Activated naive CD4-positive, alpha-beta T cell treated with anti-CD3 and anti-CD28 coated beads, Interleukin-2, amount 10 ng/mL, durations not matched to agents 7 days and 5 days (primary cell): Measurements from ENCODE around the gene MUC22.
A peak's percentile ranks its signal among the peaks of the same experiment; 100 is the strongest.
"Not testable (repeated sequence)": the region's sequence is repeated elsewhere in the genome, so short reads cannot be mapped to it uniquely, and the experiment has no call there.

Experiments used
- CTCF ChIA-PET: fragments of 350-600 bp; sonication (Branson Sonifier 250); formaldehyde crosslinking; loops from one replicate; lab custom pipeline; 2021; ENCODE audit warnings: antibody characterized with exemption; lab: Charles Lee
- DNase-seq: peaks from one replicate; pipeline ENCODE4 v3.0.0-alpha.2; 2020
- H3K27ac Mint-ChIP-seq: one replicate; pipeline ENCODE4 v1.8.0; 2021; ENCODE audit warnings: mild to moderate bottlenecking, moderate library complexity, mixed read lengths
- H3K27me3 Mint-ChIP-seq: one replicate; pipeline ENCODE4 v1.8.0; 2021; ENCODE audit warnings: mild to moderate bottlenecking, mixed read lengths
- H3K36me3 Mint-ChIP-seq: one replicate; pipeline ENCODE4 v1.8.0; 2021; ENCODE audit warnings: mixed read lengths
- H3K4me1 Mint-ChIP-seq: one replicate; pipeline ENCODE4 v1.8.0; 2021; ENCODE audit warnings: mixed read lengths
- H3K4me3 Mint-ChIP-seq: one replicate; pipeline ENCODE4 v1.8.0; 2021; ENCODE audit warnings: mild to moderate bottlenecking, moderate library complexity, mixed read lengths
- H3K9me3 Mint-ChIP-seq: one replicate; pipeline ENCODE4 v1.8.0; 2021; ENCODE audit warnings: mixed read lengths

Gene MUC22

DNA sequence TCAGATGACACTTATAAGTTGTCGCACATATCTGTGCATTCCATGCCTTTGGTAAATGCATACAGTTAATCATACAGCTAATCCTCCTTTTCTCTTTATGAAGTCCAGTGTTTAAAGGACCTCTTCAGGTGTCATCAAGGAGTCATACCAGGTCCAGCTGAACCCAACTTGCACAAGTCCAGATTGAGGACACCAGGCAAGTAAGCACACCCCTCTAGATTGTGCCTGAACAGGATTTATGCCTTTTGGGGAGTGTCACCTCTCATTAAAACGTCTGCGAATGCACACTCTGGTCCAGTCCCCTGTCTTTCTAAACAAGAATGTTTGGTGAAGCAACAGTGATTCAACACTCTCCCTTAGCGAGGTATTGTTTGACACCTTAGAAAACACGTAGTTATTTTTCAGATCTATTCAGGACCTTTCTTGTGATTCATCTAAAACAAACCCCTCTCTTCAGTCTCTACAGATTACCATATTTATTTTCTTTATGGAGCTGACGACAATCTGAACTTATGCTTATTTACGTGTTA is 53.7 kb downstream of the MUC22 start:
- CTCF ChIA-PET, result no interaction called here
- no peaks in the 10 kb centered on the region for H3K9me3 Mint-ChIP-seq
- H3K4me1 Mint-ChIP-seq, result no peaks in the 10 kb centered on the region
- no peaks in the 10 kb centered on the region for H3K36me3 Mint-ChIP-seq
- no peak overlapping the region for H3K4me3 Mint-ChIP-seq
- H3K27ac Mint-ChIP-seq, result no peak overlapping the region
- H3K27me3 Mint-ChIP-seq, result peaks cover 23% of the 10 kb centered on the region
- no peak for DNase-seq

DNA sequence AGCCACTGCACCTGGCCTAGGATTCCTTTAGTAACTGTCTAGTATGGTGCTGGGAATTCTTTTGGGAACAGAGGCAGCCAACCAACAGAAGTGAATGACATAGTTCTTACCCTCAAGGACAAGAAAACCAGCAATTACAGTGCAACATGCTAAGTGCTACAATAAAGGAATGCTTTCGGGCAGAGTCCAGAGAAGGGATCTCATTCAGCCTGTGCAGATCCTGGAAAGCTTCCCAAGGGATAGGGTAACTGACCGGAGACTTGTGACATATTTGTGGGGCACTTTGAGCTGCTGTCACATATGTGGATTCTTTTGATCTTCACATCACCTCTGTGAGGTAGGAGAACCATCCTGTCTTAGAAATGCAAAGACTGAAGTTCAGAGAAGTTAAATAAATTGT is 55.3 kb downstream of the MUC22 start:
- Mint-ChIP-seq H3K4me3 (no peak overlapping the region), H3K27ac (no peak overlapping the region), H3K36me3 (no peaks in the 10 kb centered on the region), H3K4me1 (no peaks in the 10 kb centered on the region), H3K9me3 (no peaks in the 10 kb centered on the region), H3K27me3 (peaks cover 22% of the 10 kb centered on the region)
- CTCF ChIA-PET, result no interaction called here
- no peak for DNase-seq

DNA sequence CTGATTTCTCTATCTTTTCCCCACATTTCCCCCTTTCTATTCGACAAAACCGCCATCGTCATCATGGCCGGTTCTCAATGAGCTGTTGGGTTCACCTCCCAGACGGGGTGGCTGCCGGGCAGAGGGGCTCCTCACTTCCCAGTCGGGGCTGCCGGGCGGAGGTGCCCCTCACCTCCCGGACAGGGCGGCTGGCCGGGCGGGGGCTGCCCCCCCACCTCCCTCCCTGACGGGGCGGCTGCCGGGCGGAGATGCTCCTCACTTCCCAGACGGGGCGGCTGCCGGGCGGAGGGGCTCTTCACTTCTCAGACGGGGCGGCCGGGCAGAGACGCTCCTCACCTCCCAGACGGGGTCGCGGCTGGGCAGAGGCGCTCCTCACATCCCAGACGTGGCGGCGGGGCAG is 56.8 kb downstream of the MUC22 start:
- H3K27ac Mint-ChIP-seq, H3K36me3 Mint-ChIP-seq, H3K4me1 Mint-ChIP-seq, DNase-seq, CTCF ChIA-PET, H3K9me3 Mint-ChIP-seq, H3K4me3 Mint-ChIP-seq: not testable (repeated sequence)
- peaks cover 18% of the 10 kb centered on the region for H3K27me3 Mint-ChIP-seq

DNA sequence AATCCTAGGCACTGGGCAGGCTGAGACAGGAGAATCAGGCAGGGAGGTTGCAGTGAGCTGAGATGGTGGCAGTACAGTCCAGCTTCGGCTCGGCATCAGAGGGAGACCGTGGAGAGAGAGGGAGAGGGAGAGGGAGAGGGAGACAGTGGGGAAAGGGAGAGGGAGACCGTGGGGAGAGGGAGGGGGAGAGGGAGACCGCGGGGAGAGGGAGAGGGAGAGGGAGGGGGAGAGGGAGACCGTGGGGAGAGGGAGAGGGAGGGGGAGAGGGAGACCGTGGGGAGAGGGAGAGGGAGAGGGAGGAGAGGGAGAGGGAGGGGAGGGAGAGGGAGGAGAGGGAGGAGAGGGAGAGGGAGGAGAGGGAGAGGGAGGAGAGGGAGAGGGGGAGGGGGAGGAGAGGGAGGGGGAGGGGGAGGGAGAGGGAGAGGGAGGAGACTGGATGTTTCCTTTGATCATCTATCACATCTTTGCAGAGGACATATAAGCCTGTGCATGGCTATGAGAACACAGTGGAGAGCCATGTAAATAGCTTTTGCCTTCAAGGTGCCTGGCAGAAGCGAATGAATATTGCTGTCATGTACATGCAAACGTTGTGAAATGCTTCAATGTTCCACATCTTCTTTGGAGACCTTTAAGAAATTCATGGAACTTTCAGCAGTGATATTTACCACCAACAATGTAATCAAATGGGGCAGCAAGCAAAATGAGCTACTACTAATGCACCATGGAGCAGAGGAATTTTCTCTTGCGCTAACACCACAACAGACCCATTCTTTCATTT is 57.8 kb downstream of the MUC22 start:
- CTCF ChIA-PET, result interaction anchor here (1.0 to 3.6 kb wide), 6 partner anchors 8 to 239 kb away, joined by 3 to 46 read pairs (median 11); partner anchors contain the start of gene VARS2
- not testable (repeated sequence) for DNase-seq, H3K36me3 Mint-ChIP-seq, H3K9me3 Mint-ChIP-seq, H3K27ac Mint-ChIP-seq, H3K4me3 Mint-ChIP-seq, H3K4me1 Mint-ChIP-seq
- H3K27me3 Mint-ChIP-seq, result peaks cover 10% of the 10 kb centered on the region

DNA sequence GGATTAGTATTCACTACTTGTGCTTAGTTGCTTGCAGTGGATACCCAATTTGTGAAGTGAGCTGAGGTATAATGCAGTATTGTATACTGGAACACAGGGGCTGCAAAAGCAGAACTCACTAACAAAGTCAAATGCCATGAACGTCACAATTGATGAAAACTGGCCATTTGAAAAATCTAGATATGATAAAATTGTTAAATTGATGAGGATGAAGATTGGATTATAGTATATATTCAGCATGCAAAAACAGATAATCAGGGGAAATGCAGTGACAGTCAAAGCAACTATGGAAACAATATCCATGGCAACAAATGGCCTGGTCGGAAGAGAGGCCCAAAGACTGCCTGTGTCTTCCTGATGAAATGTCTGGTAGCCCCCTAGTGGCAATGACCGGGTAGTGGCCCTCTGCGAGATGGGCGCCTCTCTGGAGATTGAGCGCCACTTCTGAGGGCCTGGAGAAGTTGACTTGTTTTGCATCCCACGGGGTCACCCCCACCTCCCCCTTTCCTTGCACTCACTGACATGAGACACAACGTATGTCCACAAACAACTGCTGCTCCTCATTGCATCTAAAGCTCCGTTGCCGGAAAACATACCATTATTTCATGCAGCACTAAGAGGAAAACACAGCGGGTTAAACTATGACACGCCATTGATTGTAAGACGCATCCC is 58.5 kb downstream of the MUC22 start:
- H3K4me3 Mint-ChIP-seq, result no peak overlapping the region
- no peak overlapping the region for H3K27ac Mint-ChIP-seq
- H3K27me3 Mint-ChIP-seq, result peaks cover 7% of the 10 kb centered on the region
- DNase-seq, result peak; percentile 78
- no peaks in the 10 kb centered on the region for H3K36me3 Mint-ChIP-seq
- CTCF ChIA-PET, result interaction anchor here (0.7 to 3.6 kb wide), 13 partner anchors 9 to 240 kb away, joined by 3 to 46 read pairs (median 4); partner anchors contain the start of gene VARS2
- no peaks in the 10 kb centered on the region for H3K4me1 Mint-ChIP-seq
- H3K9me3 Mint-ChIP-seq, result no peaks in the 10 kb centered on the region

DNA sequence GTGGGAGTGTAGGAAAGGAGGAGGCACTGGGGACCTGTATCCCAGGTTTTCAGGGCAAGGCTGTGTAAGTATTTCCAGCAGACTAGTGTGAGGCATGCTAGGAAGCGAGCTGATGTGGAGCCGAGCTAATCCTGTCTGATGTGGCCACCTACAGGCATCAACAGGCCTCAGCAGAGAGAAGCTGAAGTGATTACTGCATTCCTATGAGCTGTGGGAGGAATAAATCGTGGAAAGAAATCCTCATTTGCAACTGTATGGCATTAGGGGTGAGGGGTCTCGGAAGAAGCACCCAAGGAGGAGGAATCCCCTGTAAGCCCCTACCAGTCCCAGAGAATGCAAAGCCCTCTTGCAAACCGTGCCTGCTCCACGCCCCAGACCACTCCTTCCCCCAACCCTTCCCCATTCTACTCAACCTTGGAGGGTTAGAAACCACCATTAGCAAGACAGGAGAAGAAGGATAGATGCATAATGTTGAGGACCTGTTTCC is 60.5 kb downstream of the MUC22 start:
- Mint-ChIP-seq H3K36me3 (no peaks in the 10 kb centered on the region), H3K4me3 (no peak overlapping the region), H3K9me3 (no peaks in the 10 kb centered on the region), H3K4me1 (no peaks in the 10 kb centered on the region), H3K27me3 (peaks cover 7% of the 10 kb centered on the region), H3K27ac (no peak overlapping the region)
- CTCF ChIA-PET, result interaction anchor here (0.6 to 3.6 kb wide), 14 partner anchors 8 to 340 kb away, joined by 3 to 46 read pairs (median 5); partner anchors contain the start of gene VARS2
- DNase-seq, result no peak

DNA sequence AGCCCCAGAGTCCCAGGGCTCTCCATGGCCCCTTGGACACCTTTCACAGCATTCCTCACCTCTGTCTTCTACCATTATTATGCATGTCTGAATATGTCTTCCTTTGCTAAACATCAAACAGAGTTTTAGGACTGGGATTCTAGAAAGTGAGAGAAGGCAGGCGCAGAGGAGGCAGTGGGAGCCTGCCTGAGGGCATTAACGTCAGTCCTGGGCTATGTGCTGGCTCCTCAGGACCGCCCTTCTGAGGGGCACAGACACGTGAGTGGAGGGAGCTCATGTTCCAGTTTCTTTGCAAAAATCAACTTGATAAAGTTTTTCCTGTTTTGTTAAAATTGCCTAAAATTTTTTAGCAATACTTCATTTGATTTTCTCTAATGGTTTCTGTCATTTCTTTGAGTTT is 64.1 kb downstream of the MUC22 start:
- Mint-ChIP-seq H3K36me3 (no peaks in the 10 kb centered on the region), H3K27me3 (peaks cover 19% of the 10 kb centered on the region), H3K4me1 (peaks cover 3% of the 10 kb centered on the region), H3K27ac (no peak overlapping the region), H3K9me3 (no peaks in the 10 kb centered on the region), H3K4me3 (no peak overlapping the region)
- CTCF ChIA-PET, result interaction anchor here (1.0 to 1.6 kb wide), 2 partner anchors 10 to 145 kb away, joined by 3 read pairs; no protein-coding TSS in a partner anchor
- no peak for DNase-seq

DNA sequence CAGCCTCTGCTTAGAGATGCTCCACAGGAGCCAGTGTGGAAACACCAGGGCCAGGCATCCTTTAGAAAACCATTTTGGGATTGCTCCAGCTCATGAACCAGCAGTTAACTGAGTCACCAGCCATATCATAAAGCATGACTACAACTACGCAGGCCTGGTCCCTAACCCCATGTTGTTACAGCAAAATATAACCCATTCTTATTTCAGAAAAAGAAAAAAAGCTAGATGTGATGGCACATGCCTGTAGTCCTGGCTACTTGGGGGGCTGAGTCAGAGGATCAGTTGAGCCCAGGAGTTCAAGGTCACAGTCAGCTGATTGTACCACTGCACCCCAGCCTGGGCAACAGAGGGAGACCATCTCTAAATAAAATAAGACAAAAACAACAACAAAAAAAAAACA is 65.3 kb downstream of the MUC22 start:
- Mint-ChIP-seq H3K36me3 (no peaks in the 10 kb centered on the region), H3K4me1 (peaks cover 8% of the 10 kb centered on the region), H3K4me3 (no peak overlapping the region), H3K27me3 (peaks cover 29% of the 10 kb centered on the region), H3K27ac (no peak overlapping the region), H3K9me3 (no peaks in the 10 kb centered on the region)
- no peak for DNase-seq
- CTCF ChIA-PET, result no interaction called here

DNA sequence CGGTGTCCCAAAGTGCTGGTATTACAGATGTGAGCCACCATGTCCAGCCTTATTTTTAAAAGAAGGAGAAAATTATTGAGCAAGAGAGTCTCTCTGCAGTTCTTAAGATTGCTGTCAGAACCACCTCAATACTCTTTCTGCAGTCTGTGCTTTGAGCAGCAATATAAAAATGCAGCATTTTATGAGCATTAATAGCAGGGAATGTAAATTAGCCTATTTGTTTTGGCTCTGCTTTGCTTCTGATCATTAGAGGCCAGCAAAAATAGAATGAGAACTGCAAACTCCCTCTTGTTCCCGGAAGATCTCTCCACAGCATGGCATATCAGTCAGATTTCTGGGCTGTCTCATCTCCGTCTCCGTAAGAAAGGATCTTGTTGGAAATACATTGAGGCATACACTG is 66.3 kb downstream of the MUC22 start:
- H3K4me1 Mint-ChIP-seq, result peaks cover 8% of the 10 kb centered on the region
- no peaks in the 10 kb centered on the region for H3K36me3 Mint-ChIP-seq
- CTCF ChIA-PET, result interaction anchor here (1.7 to 11.7 kb wide), 2 partner anchors 10 to 160 kb away, joined by 6 to 202 read pairs; partner anchors contain the start of gene VARS2
- H3K4me3 Mint-ChIP-seq, result no peak overlapping the region
- H3K27ac Mint-ChIP-seq, result no peak overlapping the region
- no peaks in the 10 kb centered on the region for H3K9me3 Mint-ChIP-seq
- peaks cover 35% of the 10 kb centered on the region for H3K27me3 Mint-ChIP-seq
- DNase-seq, result no peak

DNA sequence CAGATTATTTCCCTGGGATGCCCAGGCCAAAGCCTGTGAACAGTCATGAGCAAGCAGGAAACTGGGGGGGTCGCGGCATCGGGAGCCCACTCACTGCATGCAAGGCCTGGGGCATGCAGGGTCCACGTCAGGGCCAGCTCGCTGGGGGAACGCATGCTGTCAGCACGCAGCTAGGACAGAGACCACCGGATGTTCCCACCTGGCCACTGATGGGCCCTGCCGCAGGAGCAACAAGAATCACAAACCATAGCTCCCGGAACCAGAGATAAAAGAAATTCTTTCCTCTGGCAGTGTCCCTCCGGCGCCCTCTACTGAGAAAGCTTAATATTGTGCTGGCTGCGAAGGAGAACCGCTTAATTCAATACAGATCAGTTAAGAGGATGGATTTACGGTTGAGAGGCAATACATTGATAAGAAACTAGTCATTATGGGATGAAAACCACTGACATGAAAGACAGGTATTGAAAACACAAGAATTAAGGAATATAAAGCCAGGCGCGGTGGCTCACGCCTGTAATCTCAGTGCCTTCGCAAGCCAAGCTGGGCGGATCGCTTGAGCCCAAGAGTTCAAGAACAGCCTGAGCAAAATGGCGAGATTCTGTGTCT is 69.5 kb downstream of the MUC22 start:
- H3K4me3 Mint-ChIP-seq, result no peak overlapping the region
- H3K27ac Mint-ChIP-seq, result no peak overlapping the region
- peaks cover 52% of the 10 kb centered on the region for H3K27me3 Mint-ChIP-seq
- CTCF ChIA-PET, result interaction anchor here (0.7 to 11.7 kb wide), 37 partner anchors 8 to 595 kb away, joined by 3 to 202 read pairs (median 4); partner anchors contain the start of genes GTF2H4, MUCL3 and VARS2
- no peaks in the 10 kb centered on the region for H3K36me3 Mint-ChIP-seq
- H3K9me3 Mint-ChIP-seq, result no peaks in the 10 kb centered on the region
- H3K4me1 Mint-ChIP-seq, result peaks cover 8% of the 10 kb centered on the region
- peak; percentile 82 for DNase-seq

DNA sequence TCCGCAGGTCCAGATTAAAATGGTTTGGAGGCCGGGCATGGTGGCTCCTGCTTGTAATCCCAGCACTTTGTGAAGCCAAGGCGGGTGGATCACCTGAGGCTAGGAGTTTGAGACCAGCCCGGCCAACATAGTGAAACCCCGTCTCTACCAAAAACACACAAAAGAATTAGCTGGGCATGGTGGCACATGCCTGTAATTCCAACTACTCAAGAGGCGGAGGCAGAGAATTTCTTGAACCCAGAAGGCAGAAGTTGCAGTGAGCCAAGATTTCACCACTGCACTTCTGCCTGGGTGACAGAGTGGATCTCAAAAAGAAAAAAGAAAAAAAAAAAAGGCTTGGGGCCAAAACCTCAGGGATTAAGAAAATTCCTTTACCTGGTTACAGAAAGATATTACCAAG is 71.6 kb downstream of the MUC22 start:
- no peak overlapping the region for H3K27ac Mint-ChIP-seq
- no peak for DNase-seq
- no peaks in the 10 kb centered on the region for H3K36me3 Mint-ChIP-seq
- no peak overlapping the region for H3K4me3 Mint-ChIP-seq
- CTCF ChIA-PET, result interaction anchor here (1.2 to 11.7 kb wide), 2 partner anchors 12 to 166 kb away, joined by 3 to 202 read pairs; partner anchors contain the start of gene VARS2
- H3K9me3 Mint-ChIP-seq, result no peaks in the 10 kb centered on the region
- H3K4me1 Mint-ChIP-seq, result peaks cover 10% of the 10 kb centered on the region
- peaks cover 66% of the 10 kb centered on the region for H3K27me3 Mint-ChIP-seq

DNA sequence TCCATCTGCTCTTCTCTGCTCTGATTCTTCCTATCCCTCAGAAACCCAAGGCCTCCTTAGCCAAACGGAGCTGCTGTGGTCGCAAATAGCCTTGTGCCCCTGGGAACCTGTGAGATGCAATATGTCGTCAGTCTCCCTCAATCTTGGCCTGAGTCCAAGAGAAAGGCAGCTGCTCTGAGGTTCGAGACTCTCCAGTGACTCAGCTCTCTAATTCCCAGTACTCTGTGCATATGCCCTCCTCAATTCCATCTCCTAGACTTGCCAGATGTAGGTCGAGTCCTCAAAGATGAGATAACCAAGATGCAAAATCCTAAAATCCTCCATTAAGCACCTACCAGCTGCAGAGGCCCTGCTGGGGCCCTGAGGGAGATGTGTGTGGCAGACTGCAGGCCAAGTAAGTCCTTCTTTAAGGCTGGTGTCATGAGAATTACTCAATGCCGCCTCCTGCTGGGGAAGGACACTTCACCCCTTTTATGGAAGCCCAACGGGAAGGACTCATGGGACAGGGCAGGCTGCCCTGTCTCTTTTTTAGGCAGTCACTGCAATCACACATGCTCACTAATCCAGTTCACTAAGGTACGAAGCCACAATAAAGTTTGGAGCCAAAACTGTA is 73.6 kb downstream of the MUC22 start:
- H3K27ac Mint-ChIP-seq, result no peak overlapping the region
- H3K36me3 Mint-ChIP-seq, result no peaks in the 10 kb centered on the region
- CTCF ChIA-PET, result interaction anchor here (0.7 to 11.7 kb wide), 5 partner anchors 10 to 603 kb away, joined by 3 to 202 read pairs (median 3); partner anchors contain the start of gene VARS2
- H3K4me1 Mint-ChIP-seq, result peaks cover 15% of the 10 kb centered on the region
- DNase-seq, result peak; percentile 63
- no peaks in the 10 kb centered on the region for H3K9me3 Mint-ChIP-seq
- H3K4me3 Mint-ChIP-seq, result no peak overlapping the region
- H3K27me3 Mint-ChIP-seq, result peaks cover 61% of the 10 kb centered on the region
